Activated CD8-positive, alpha-beta T cell treated with anti-CD3 and anti-CD28 coated beads for 36 hours (primary cell): ENCODE measurements around the gene CELF4. TPM values are rescaled to one million over a fixed set of nuclear protein-coding genes. Genes with fewer than 3 reads are reported as not detected.

Experiments
- ATAC-seq: fragments of 200-7000 bp; cut with Tn5 transposase; one replicate; pipeline ENCODE4 v1.10.0; 2021; ENCODE audit warnings: mild to moderate bottlenecking, moderate library complexity
- CTCF ChIA-PET: fragments of 350-600 bp; sonication (Branson Sonifier 250); formaldehyde crosslinking; loops from one replicate; lab custom pipeline; 2021; ENCODE audit warnings: antibody characterized with exemption; lab: Charles Lee
- POLR2A ChIA-PET: fragments of 350-600 bp; sonication (Branson Sonifier 250); formaldehyde crosslinking; loops from one replicate; lab custom pipeline; 2021; ENCODE audit warnings: antibody characterized with exemption; lab: Charles Lee
- DNase-seq: peaks from one replicate; pipeline ENCODE4 v3.0.0-alpha.2; 2020
- H3K27ac Mint-ChIP-seq: one replicate; pipeline ENCODE4 v1.8.0; 2021; ENCODE audit warnings: mild to moderate bottlenecking, mixed read lengths
- H3K27me3 Mint-ChIP-seq: one replicate; pipeline ENCODE4 v1.8.0; 2021; ENCODE audit warnings: mixed read lengths
- H3K36me3 Mint-ChIP-seq: one replicate; pipeline ENCODE4 v1.8.0; 2021; ENCODE audit warnings: low read depth, mixed read lengths
- H3K4me1 Mint-ChIP-seq: one replicate; pipeline ENCODE4 v1.8.0; 2021; ENCODE audit warnings: low read depth, mixed read lengths
- H3K4me3 Mint-ChIP-seq: one replicate; pipeline ENCODE4 v1.8.0; 2021; ENCODE audit warnings: mild to moderate bottlenecking, moderate library complexity, mixed read lengths
- H3K9me3 Mint-ChIP-seq: one replicate; pipeline ENCODE4 v1.8.0; 2021; ENCODE audit warnings: mixed read lengths
- CTCF ChIP-seq: fragments of 200-600 bp; IDR thresholded peaks from one replicate; pipeline ENCODE4 v1.8.0; 2022; ENCODE audit warnings: antibody characterized with exemption, mild to moderate bottlenecking
- intact Hi-C: fragments of 100-400 bp; cut with micrococcal nuclease; formaldehyde crosslinking; loops from one replicate; pipeline ENCODE4 v1.10.0; 2022
- total RNA-seq, 2 experiments: library from RNA; stranded (reverse); gene quantifications; one replicate each; pipeline ENCODE4 v1.2.3, GENCODE V29; 2021

CELF4 gene
- total RNA-seq, 2 experiments from 2014 or later: not detected

GRCh38 chr18:37309861-37310260, 255.7 kb downstream of the CELF4 start:
- no peak for DNase-seq
- ChIA-PET POLR2A (no interaction called here), CTCF (interaction anchor here (1.7 kb wide), 1 partner anchor 12 kb away, joined by 4 read pairs; no protein-coding TSS in a partner anchor)
- intact Hi-C loops: no loop called here
- H3K27me3 Mint-ChIP-seq: no peaks in the 10 kb centered on the region
- H3K4me3 Mint-ChIP-seq: no peak overlapping the region
- H3K36me3 Mint-ChIP-seq: no peaks in the 10 kb centered on the region
- TF ChIP-seq CTCF: no peak
- no peaks in the 10 kb centered on the region for H3K4me1 Mint-ChIP-seq
- no peak overlapping the region for H3K27ac Mint-ChIP-seq
- no peak for ATAC-seq
- no peaks in the 10 kb centered on the region for H3K9me3 Mint-ChIP-seq

- Mint-ChIP-seq H3K27me3 (no peaks in the 10 kb centered on the region), H3K4me1 (no peaks in the 10 kb centered on the region), H3K27ac (no peak overlapping the region), H3K4me3 (no peak overlapping the region), H3K9me3 (no peaks in the 10 kb centered on the region), H3K36me3 (no peaks in the 10 kb centered on the region)
- TF ChIP-seq CTCF: no peak
- ChIA-PET CTCF (no interaction called here), POLR2A (no interaction called here)
- ATAC-seq: no peak
- no peak for DNase-seq
- intact Hi-C loops: no loop called here
Measured at GRCh38 chr18:37309059-37309458, 256.5 kb downstream of the CELF4 start.

- H3K27me3 Mint-ChIP-seq: no peaks in the 10 kb centered on the region
- ChIA-PET CTCF (no interaction called here), POLR2A (no interaction called here)
- H3K36me3 Mint-ChIP-seq: no peaks in the 10 kb centered on the region
- ATAC-seq (no peak), DNase-seq (no peak)
- intact Hi-C loops: no loop called here
- no peaks in the 10 kb centered on the region for H3K4me1 Mint-ChIP-seq
- H3K4me3 Mint-ChIP-seq: no peak overlapping the region
- TF ChIP-seq CTCF: no peak
- H3K27ac Mint-ChIP-seq: no peak overlapping the region
- no peaks in the 10 kb centered on the region for H3K9me3 Mint-ChIP-seq
Measured at GRCh38 chr18:37307181-37307580, 258.4 kb downstream of the CELF4 start.

GRCh38 chr18:37306432-37306831, 259.2 kb downstream of the CELF4 start:
- ChIA-PET CTCF (no interaction called here), POLR2A (no interaction called here)
- Mint-ChIP-seq H3K36me3 (no peaks in the 10 kb centered on the region), H3K27ac (no peak overlapping the region), H3K4me3 (no peak overlapping the region), H3K27me3 (no peaks in the 10 kb centered on the region), H3K9me3 (no peaks in the 10 kb centered on the region), H3K4me1 (no peaks in the 10 kb centered on the region)
- DNase-seq (no peak), ATAC-seq (no peak)
- intact Hi-C loops: no loop called here
- no peak for TF ChIP-seq CTCF

GRCh38 chr18:37305066-37305465, 260.5 kb downstream of the CELF4 start:
- H3K36me3 Mint-ChIP-seq: no peaks in the 10 kb centered on the region
- no peak for TF ChIP-seq CTCF
- H3K4me1 Mint-ChIP-seq: no peaks in the 10 kb centered on the region
- H3K27ac Mint-ChIP-seq: no peak overlapping the region
- intact Hi-C loops: no loop called here
- DNase-seq (no peak), ATAC-seq (no peak)
- H3K9me3 Mint-ChIP-seq: no peaks in the 10 kb centered on the region
- H3K27me3 Mint-ChIP-seq: no peaks in the 10 kb centered on the region
- ChIA-PET POLR2A (no interaction called here), CTCF (no interaction called here)
- H3K4me3 Mint-ChIP-seq: no peak overlapping the region
